HepG2 (cell line): ENCODE data around the gene CALML6. TPM values are rescaled to one million over a fixed set of nuclear protein-coding genes. Genes with fewer than 3 reads are reported as not detected.
A peak's percentile ranks its signal among the peaks of the same experiment; 100 is the strongest.

Experiments
- ATAC-seq: fragments of 200-7000 bp; cut with Tn5 transposase; 3 replicates; pipeline ENCODE4 v1.9.1; 2020; ENCODE audit warnings: mild to moderate bottlenecking, moderate library complexity
- BruUV-seq: library from RNA; stranded (reverse); fragments of 400-500 nt; replicated peaks from 2 replicates; lab custom pipeline; 2021; lab: Mats Ljungman, UMichigan
- CTCF ChIA-PET: fragments of 300-600 bp; formaldehyde crosslinking; extraction: SDS; loops from one replicate; lab custom pipeline; 2021; ENCODE audit warnings: low total read pairs, inconsistent platforms, low intra/inter-chr PET ratio; lab: Yijun Ruan, JAX
- POLR2A ChIA-PET: fragments of 350-600 bp; sonication (Branson Sonifier 250); formaldehyde crosslinking; loops from one replicate; lab custom pipeline; 2020; ENCODE audit warnings: antibody characterized with exemption, inconsistent platforms; lab: Yijun Ruan, JAX
- DNase-seq: peaks from one replicate; pipeline ENCODE4 v3.0.0-alpha.2; 2015; ENCODE audit warnings: low spot score
- FAIRE-seq: peaks from 3 replicates; lab custom pipeline; 2011; peaks lifted over from hg19 to GRCh38; lab: Jason Lieb, UNC
- H2AFZ ChIP-seq: one replicate; pipeline ENCODE4 v1.6.1; 2011; ENCODE audit warnings: low read length, inconsistent platforms
- H3K27ac ChIP-seq: fragments of 300-600 bp; 3 replicates; pipeline ENCODE4 v1.8.0; 2011; ENCODE audit warnings: mixed run types, mild to moderate bottlenecking, mixed read lengths, low read length, inconsistent platforms; ENCODE audit not compliant: insufficient read depth; ENCODE audit errors: extremely low read length
- H3K27me3 ChIP-seq, 2 experiments: fragments of 200-600 bp in 1 of 2; 2 replicates in 1 of 2; 3 replicates in 1 of 2; pipeline versions ENCODE4 v1.6.0 to v1.8.0; 2011; ENCODE audit warnings: low read length in 2 of 2, mild to moderate bottlenecking in 2 of 2, moderate library complexity in 2 of 2, inconsistent platforms in 1 of 2; ENCODE audit not compliant: insufficient read depth in 2 of 2, control insufficient read depth in 1 of 2
- H3K36me3 ChIP-seq, 2 experiments: fragments of 200-600 bp in 1 of 2; replicated peaks in 1 of 2; 2 replicates in 1 of 2; 3 replicates in 1 of 2; pipeline versions ENCODE4 v1.5.1 to v1.8.0; 2011; ENCODE audit warnings: low read length in 2 of 2, inconsistent platforms in 1 of 2; ENCODE audit not compliant: insufficient read depth in 2 of 2, control insufficient read depth in 1 of 2
- H3K4me1 ChIP-seq: 2 replicates; pipeline ENCODE4 v1.5.1; 2012; ENCODE audit warnings: low read length, inconsistent platforms; ENCODE audit not compliant: insufficient read depth
- H3K4me2 ChIP-seq: 2 replicates; pipeline ENCODE4 v1.6.0; 2011; ENCODE audit warnings: low read depth, low read length, inconsistent platforms
- H3K4me3 ChIP-seq, 3 experiments: fragments of 200-600 bp in 1 of 3; sonication (generic), shearing (Covaris generic) in 1 of 3; replicated peaks in 1 of 3; 2 replicates each; pipeline ENCODE4 v1.5.1; 2011 to 2016; ENCODE audit warnings: low read length in 3 of 3, inconsistent platforms in 2 of 3, low read depth in 2 of 3, mild to moderate bottlenecking in 2 of 3, control low read depth in 1 of 3, mixed read lengths in 1 of 3; ENCODE audit not compliant: insufficient read depth in 1 of 3
- H3K79me2 ChIP-seq: one replicate; pipeline ENCODE4 v1.6.1; 2011; ENCODE audit warnings: low read length, inconsistent platforms; ENCODE audit not compliant: insufficient read depth
- H3K9ac ChIP-seq: 2 replicates; pipeline ENCODE4 v1.6.0; 2011; ENCODE audit warnings: mild to moderate bottlenecking, low read depth, low read length, inconsistent platforms; ENCODE audit not compliant: insufficient read depth
- H3K9me3 ChIP-seq: 2 replicates; pipeline ENCODE4 v1.5.1; 2012; ENCODE audit warnings: mild to moderate bottlenecking, low read length
- H4K20me1 ChIP-seq: 2 replicates; pipeline ENCODE4 v1.6.0; 2011; ENCODE audit warnings: inconsistent platforms, mild to moderate bottlenecking, low read length, moderate library complexity; ENCODE audit not compliant: insufficient read depth
- ARHGAP35 ChIP-seq: sonication (generic); formaldehyde crosslinking; IDR thresholded peaks from 2 replicates; pipeline ENCODE4 v1.9.0; 2022; ENCODE audit warnings: mild to moderate bottlenecking, inconsistent platforms, moderate library complexity, missing genetic modification reagents, borderline replicate concordance
- CBX2 ChIP-seq, 2 experiments: fragments of 200-600 bp in 1 of 2; sonication (generic); formaldehyde crosslinking in 1 of 2; IDR thresholded peaks; 2 replicates each; pipeline versions ENCODE4 v1.7.0 to v1.8.1; 2018 to 2022; ENCODE audit warnings: low read depth in 2 of 2, low read length in 1 of 2, mild to moderate bottlenecking in 1 of 2, missing genetic modification reagents in 1 of 2
- DR1 ChIP-seq: sonication (generic); formaldehyde crosslinking; IDR thresholded peaks from 2 replicates; pipeline ENCODE4 v1.8.0; 2021; ENCODE audit warnings: mild to moderate bottlenecking, missing genetic modification reagents, inconsistent platforms
- FOXJ3 ChIP-seq: sonication (generic); formaldehyde crosslinking; IDR thresholded peaks from 2 replicates; pipeline ENCODE4 v1.4.0; 2020; ENCODE audit warnings: missing genetic modification reagents, mild to moderate bottlenecking, borderline replicate concordance
- MTA1 ChIP-seq: sonication (generic); formaldehyde crosslinking; IDR thresholded peaks from 2 replicates; pipeline ENCODE4 v1.4.0; 2020; ENCODE audit warnings: missing genetic modification reagents, mild to moderate bottlenecking, borderline replicate concordance
- NFKB2 ChIP-seq: sonication (generic); formaldehyde crosslinking; IDR thresholded peaks from 2 replicates; pipeline ENCODE4 v1.4.0; 2020; ENCODE audit warnings: missing genetic modification reagents, borderline replicate concordance
- SIN3B ChIP-seq: fragments of 150-350 bp; IDR thresholded peaks from 2 replicates; pipeline ENCODE4 v1.6.1; 2014; ENCODE audit warnings: low read length
- ZBTB20 ChIP-seq: sonication (generic); formaldehyde crosslinking; IDR thresholded peaks from 2 replicates; pipeline ENCODE4 v1.8.1; 2023; ENCODE audit warnings: missing genetic modification reagents, low read depth, mild to moderate bottlenecking, borderline replicate concordance
- ZNF773 ChIP-seq: sonication (generic); formaldehyde crosslinking; IDR thresholded peaks from 2 replicates; pipeline ENCODE4 v1.4.0; 2020; ENCODE audit warnings: missing genetic modification reagents, borderline replicate concordance
- WGBS: methylation state at CpG from one replicate; pipeline ENCODE4 v1.1.6; 2017; ENCODE audit warnings: low lambda C conversion rate; 5-methylcytosine and 5-hydroxymethylcytosine counted together
- in situ Hi-C: cut with HindIII; loops from 2 replicates; pipeline ENCODE4 v1.10.0; 2017; ENCODE audit warnings: low pct_unique_long_range_greater_than_20kb; ENCODE audit not compliant: extremely low pct_ligation_motif_present
- intact Hi-C: fragments of 100-400 bp; cut with micrococcal nuclease; formaldehyde crosslinking; loops from one replicate; pipeline ENCODE4 v1.10.0; 2022; ENCODE audit not compliant: unreplicated experiment
- polyA plus RNA-seq, 8 experiments: library from polyadenylated mRNA; depleted of rRNA in 3 of 8; stranded (reverse) in 7 of 8; unstranded in 1 of 8; fragments of >200 nt; fragmentation: Illumina TruSeq in 4 of 8; extraction: Trizol in 4 of 8; gene quantifications; 2 replicates each; pipeline versions ENCODE4 v1.2.1 to v1.2.3, GENCODE V29; 2011 to 2016; ENCODE audit warnings: low read depth in 4 of 8, missing spikeins in 1 of 8, mixed read lengths in 1 of 8; ENCODE audit not compliant: insufficient read depth in 1 of 8
- total RNA-seq, 5 experiments: library from RNA; depleted of rRNA; stranded (reverse); fragments of >200 nt; fragmentation: Illumina TruSeq; extraction: Trizol; gene quantifications; 2 replicates each; pipeline ENCODE4 v1.2.3, GENCODE V29; 2016; ENCODE audit warnings: low read depth in 1 of 5
- TF ChIP-seq, protein P1 (sequence below): IDR thresholded peaks from 2 replicates; pipeline ENCODE4 v1.6.1; 2016; ENCODE audit warnings: low read depth, borderline replicate concordance
- TF ChIP-seq, protein P2 (sequence below): sonication (generic); formaldehyde crosslinking; IDR thresholded peaks from 2 replicates; pipeline ENCODE4 v1.4.0; 2020; ENCODE audit warnings: missing genetic modification reagents
- TF ChIP-seq, protein P3 (sequence below): sonication (generic); formaldehyde crosslinking; conservative IDR thresholded peaks from 2 replicates; pipeline ENCODE4 v1.4.0; 2020; ENCODE audit warnings: missing genetic modification reagents
- TF ChIP-seq, protein P4 (sequence below): sonication (generic); formaldehyde crosslinking; IDR thresholded peaks from 2 replicates; pipeline ENCODE4 v1.4.0; 2020; ENCODE audit warnings: missing genetic modification reagents

Gene CALML6
- total and polyA plus RNA-seq, 2 of the 13 experiments (the other 11 are each of a cell fraction or from before 2014, with no cell fraction given) = 0.11 to 0.12 TPM

DNA sequence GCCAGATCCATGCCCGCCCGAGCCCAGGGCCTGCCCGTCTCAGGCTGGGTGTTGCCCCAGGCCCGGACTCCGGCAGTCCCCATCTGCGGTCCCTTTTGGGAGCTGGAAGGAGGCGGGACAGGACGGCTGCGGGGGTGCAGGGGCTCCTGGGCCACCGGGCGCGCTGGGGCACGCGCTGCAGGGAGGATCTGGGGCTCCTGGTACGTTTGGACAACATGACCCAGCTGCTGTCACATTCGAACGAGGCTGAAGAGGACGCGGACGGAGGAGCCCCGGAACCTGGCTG, 6.6 kb upstream of the CALML6 start:
- FAIRE-seq (no peak), ATAC-seq (peak; percentile 20), DNase-seq (no peak)
- no peaks in the 10 kb centered on the region for H3K79me2 ChIP-seq
- TSS peak; percentile 86 for BruUV-seq
- H3K9me3 ChIP-seq = no peaks in the 10 kb centered on the region
- intact Hi-C loops = loop anchor here (5.0 to 10.0 kb wide), 2 partner anchors 54 to 131 kb away; partner anchors contain the start of gene NADK
- H3K9ac ChIP-seq = peak overlapping the region; percentile 84
- H2AFZ ChIP-seq = no peak overlapping the region
- in situ Hi-C loops = loop anchor here (10.0 kb wide), 1 partner anchor 124 kb away; no protein-coding TSS in a partner anchor
- peak overlapping the region; percentile 69 to 86 (median 75) for H3K4me3 ChIP-seq
- H3K36me3 ChIP-seq = no peaks in the 10 kb centered on the region
- peak overlapping the region; percentile 92 for H3K4me2 ChIP-seq
- WGBS = no CpG with 5 or more reads among the region's 21 CpGs
- H3K27me3 ChIP-seq = peaks cover 0 to 16% of the 10 kb centered on the region in 2 experiments; a peak in 3 of 5 replicates
- H3K4me1 ChIP-seq = peaks cover 46% of the 10 kb centered on the region
- ChIA-PET CTCF (interaction anchor here (0.7 to 0.9 kb wide), 2 partner anchors 9 to 138 kb away, joined by 3 read pairs; no protein-coding TSS in a partner anchor), POLR2A (interaction anchor here (0.5 to 3.1 kb wide), 22 partner anchors 8 to 229 kb away, joined by 3 to 21 read pairs (median 4); partner anchors contain the start of genes NADK and TMEM52)
- no peaks in the 10 kb centered on the region for H4K20me1 ChIP-seq
- H3K27ac ChIP-seq = peak overlapping the region; percentile 65
- TF ChIP-seq, protein P1, sequence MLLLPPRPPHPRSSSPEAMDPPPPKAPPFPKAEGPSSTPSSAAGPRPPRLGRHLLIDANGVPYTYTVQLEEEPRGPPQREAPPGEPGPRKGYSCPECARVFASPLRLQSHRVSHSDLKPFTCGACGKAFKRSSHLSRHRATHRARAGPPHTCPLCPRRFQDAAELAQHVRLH = peak; percentile 4; the same call in 1 of the 2 replicates
- TF ChIP-seq NFKB2 (CRISPR knock-in tag) (0 out of 2 replicates have a peak, but pooled peaks have one; percentile 8), SIN3B (no peak), FOXJ3 (no peak), ZNF773 (CRISPR knock-in tag) (no peak), CBX2 (IDR thresholded peaks at IDR 0.05; ENCODE audit: low read depth, low read length) (no peak), CBX2 (CRISPR knock-in tag; IDR thresholded peaks at IDR 0.05; ENCODE audit: low read depth) (no peak), ARHGAP35 (CRISPR knock-in tag) (no peak), DR1 (no peak; the same call in 1 of the 2 replicates), MTA1 (CRISPR knock-in tag) (no peak), ZBTB20 (CRISPR knock-in tag) (no peak)
- TF ChIP-seq, protein P2, sequence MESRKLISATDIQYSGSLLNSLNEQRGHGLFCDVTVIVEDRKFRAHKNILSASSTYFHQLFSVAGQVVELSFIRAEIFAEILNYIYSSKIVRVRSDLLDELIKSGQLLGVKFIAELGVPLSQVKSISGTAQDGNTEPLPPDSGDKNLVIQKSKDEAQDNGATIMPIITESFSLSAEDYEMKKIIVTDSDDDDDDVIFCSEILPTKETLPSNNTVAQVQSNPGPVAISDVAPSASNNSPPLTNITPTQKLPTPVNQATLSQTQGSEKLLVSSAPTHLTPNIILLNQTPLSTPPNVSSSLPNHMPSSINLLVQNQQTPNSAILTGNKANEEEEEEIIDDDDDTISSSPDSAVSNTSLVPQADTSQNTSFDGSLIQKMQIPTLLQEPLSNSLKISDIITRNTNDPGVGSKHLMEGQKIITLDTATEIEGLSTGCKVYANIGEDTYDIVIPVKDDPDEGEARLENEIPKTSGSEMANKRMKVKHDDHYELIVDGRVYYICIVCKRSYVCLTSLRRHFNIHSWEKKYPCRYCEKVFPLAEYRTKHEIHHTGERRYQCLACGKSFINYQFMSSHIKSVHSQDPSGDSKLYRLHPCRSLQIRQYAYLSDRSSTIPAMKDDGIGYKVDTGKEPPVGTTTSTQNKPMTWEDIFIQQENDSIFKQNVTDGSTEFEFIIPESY (CRISPR knock-in tag) = no peak
- TF ChIP-seq, protein P3, sequence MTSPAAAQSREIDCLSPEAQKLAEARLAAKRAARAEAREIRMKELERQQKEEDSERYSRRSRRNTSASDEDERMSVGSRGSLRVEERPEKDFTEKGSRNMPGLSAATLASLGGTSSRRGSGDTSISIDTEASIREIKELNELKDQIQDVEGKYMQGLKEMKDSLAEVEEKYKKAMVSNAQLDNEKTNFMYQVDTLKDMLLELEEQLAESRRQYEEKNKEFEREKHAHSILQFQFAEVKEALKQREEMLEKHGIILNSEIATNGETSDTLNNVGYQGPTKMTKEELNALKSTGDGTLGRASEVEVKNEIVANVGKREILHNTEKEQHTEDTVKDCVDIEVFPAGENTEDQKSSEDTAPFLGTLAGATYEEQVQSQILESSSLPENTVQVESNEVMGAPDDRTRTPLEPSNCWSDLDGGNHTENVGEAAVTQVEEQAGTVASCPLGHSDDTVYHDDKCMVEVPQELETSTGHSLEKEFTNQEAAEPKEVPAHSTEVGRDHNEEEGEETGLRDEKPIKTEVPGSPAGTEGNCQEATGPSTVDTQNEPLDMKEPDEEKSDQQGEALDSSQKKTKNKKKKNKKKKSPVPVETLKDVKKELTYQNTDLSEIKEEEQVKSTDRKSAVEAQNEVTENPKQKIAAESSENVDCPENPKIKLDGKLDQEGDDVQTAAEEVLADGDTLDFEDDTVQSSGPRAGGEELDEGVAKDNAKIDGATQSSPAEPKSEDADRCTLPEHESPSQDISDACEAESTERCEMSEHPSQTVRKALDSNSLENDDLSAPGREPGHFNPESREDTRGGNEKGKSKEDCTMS (CRISPR knock-in tag) = no peak
- TF ChIP-seq, protein P4, sequence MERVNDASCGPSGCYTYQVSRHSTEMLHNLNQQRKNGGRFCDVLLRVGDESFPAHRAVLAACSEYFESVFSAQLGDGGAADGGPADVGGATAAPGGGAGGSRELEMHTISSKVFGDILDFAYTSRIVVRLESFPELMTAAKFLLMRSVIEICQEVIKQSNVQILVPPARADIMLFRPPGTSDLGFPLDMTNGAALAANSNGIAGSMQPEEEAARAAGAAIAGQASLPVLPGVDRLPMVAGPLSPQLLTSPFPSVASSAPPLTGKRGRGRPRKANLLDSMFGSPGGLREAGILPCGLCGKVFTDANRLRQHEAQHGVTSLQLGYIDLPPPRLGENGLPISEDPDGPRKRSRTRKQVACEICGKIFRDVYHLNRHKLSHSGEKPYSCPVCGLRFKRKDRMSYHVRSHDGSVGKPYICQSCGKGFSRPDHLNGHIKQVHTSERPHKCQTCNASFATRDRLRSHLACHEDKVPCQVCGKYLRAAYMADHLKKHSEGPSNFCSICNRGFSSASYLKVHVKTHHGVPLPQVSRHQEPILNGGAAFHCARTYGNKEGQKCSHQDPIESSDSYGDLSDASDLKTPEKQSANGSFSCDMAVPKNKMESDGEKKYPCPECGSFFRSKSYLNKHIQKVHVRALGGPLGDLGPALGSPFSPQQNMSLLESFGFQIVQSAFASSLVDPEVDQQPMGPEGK (CRISPR knock-in tag) = 0 out of 2 replicates have a peak, but pooled peaks have one; percentile 23
